ENCODE measurements around the gene EYA2.
"Not testable (repeated sequence)": the region's sequence is repeated elsewhere in the genome, so short reads cannot be mapped to it uniquely, and the experiment has no call there.

The EYA2 gene

DNA sequence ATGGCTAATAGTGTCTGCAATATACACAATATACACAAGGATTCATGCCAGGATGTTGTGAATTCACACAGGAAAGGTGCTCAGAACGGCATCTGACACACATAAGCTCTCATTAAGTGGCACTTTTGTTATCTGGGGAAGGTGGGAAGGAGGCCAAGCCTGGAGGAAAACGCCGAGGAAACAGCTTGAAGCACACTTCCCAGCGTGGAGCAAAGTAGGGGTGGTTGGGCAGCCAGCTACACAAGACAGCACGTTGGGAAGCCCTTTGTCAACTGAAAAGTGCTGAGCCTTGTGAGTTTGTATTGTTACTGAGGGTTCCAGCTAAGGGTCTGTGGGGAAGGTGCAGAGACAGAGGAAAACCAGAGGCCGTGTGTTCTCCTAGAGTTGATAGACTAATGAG is 280.9 kb downstream of the EYA2 start:
- DNase-seq (ENCODE audit: low spot score), result no peak

DNA sequence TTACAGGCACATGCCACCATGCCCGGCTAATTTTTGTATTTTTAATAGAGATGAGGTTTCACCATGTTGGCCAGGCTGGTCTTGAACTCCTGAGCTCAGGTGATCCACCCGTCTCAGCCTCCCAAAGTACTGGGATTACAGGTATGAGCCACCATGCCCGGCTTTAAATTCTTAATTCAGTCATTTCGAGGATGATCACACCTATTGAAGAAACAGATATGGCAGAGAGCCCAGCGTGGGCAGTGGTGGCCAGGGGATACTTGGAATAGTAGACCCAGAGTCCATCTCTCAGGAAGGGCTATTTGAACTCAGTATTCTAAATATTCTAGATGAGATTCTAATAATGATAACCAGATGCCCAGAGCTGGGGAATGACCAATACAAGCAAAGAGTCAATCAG is 281.6 kb downstream of the EYA2 start:
- DNase-seq (ENCODE audit: low spot score), result not testable (repeated sequence)

DNA sequence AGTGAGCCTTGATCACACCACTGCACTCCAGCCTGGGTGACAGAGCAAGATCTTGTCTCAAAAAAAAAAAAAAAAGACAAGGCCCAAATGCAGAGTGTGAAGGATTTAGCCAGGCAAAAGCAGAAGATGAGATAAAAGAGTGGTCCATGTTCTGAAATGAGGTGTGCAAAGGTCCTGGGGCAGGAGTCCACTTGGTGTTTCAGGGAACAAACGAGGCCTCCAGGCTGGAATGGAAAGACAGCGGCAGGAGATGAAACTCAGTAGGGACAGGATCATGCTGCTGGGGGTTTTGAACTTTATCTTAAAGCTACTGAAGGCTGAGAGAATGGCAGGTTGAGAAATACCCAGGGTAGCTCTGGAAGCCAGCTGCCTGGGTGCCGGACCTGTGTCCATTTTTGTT is 283.6 kb downstream of the EYA2 start:
- no peak for DNase-seq (ENCODE audit: low spot score)

DNA sequence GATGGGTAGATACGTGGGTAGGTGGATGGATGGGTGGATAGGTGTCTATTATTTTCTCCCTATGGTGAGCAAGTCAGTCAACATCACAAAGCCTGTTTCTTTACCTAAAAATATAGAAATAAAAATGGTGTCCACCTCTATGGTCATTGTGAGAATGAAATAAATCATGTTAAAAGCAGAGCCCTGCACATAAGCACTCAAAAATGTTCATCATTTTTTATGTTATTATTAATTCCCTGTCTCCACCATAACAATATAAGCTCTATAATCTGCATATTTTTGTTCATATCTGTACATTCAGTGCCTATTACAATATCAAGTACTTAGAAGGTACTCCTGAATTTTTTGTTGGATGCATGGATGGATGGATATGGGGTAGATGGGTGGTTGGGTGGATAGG is 284.2 kb downstream of the EYA2 start:
- no peak for DNase-seq (ENCODE audit: low spot score)

DNA sequence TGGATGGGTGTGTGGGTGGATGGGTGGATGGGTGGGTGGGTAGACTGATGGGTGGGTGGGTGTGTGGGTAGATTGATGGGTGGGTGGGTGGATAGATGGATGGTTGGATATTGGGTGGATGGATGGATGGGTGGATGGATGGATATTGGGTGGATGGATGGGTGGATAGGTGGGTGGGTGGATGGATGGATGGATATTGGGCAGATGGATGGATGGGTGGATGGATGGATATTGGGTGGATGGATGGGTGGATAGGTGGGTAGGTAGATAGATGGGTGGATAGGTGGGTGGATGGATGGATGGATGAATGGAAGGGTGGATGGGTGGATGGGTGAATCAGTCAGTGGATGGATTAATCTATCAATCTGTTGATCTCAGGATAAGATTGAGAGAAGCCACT is 284.6 kb downstream of the EYA2 start:
- no peak for DNase-seq (ENCODE audit: low spot score)

DNA sequence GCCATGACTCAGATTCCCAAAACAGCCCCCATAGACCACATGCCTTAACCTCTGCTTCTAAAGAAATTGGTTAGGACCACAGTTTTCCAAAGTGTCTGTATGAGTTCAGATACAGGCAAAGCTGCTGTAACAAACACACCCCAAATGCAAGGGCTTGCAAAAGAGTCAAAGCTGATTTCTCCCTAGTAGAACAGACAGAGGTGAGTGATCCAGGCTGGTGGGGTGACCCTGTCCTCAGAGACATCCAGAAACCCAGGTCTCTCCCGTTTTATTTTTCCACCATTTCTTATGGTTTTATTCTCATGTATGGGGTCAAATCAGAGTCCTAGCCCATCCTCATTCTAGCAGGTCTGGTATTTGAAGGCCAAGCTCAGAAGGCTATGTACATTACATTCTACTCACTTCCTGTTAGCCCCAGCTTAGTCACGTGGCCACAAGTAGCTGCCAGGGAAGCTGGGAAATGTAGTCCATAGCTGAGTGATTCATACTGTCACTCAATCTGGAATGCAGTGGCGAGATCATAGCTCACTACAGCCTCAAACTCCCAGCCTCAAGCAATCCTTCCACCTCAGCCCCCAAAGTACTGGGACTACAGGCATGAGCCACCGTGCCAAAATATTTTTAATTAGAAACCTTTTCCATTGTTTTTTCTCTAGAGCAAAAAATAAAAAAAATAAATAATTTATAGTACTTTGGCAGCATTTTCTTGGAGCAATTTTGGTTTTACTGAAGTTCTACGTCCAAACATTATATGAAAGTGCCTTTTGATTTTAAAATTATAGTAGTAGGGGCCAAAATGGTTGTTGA is 286.6 kb downstream of the EYA2 start:
- peak; percentile 82 for DNase-seq (ENCODE audit: low spot score)

DNA sequence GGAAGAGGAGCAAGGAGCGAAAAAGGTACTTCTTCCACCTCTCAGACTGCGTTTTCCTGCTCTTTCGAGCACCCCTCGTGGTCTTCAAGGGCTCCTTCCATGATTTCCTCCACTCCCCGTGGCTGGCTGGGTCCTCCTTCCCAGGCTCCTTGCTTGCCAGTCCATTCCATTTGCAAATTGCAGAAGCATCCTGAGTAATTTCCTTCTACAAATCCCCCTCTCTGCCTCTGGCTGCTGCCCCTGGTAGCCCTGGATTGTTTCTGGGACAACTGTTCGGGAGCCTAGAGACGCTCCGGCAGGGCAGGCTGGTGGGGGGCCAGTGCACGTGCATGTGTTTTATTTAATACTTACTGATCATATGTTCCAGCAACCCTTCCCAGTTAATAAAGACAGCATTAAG is 288.7 kb downstream of the EYA2 start:
- no peak for DNase-seq (ENCODE audit: low spot score)

DNA sequence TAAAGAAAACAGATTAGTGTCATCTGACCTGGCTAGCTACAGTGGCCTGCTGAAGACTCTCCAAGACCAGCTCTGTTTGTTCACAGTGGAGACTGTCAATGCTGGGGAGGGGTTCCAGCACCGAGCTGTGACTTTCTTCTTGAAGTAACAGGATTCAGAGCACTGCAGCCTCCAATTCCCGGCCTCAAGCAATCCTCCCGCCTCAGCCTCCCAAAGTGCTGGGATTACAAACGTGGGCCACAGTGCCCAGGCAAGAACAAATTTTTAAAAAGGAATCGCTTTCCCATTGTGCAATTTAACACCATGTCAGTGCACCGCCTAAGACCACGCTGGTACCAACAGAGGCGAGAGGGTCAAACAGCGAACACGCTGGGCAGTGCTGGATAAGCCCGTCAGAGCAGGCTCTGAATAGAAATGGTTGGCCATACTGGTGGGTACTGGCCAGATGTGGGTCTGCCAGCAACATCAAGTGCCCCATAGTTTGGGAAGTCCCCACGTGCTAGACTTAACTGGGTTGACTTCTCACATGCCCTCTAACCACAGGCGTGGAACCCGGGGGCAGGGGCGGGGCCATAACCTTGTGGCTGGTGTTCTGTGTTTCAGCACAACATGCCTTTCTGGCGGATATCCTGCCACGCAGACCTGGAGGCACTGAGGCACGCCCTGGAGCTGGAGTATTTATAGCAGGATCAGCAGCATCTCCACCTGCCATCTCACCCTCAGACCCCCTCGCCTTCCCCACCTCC is 293.0 kb downstream of the EYA2 start:
- DNase-seq (ENCODE audit: low spot score), result no peak

DNA sequence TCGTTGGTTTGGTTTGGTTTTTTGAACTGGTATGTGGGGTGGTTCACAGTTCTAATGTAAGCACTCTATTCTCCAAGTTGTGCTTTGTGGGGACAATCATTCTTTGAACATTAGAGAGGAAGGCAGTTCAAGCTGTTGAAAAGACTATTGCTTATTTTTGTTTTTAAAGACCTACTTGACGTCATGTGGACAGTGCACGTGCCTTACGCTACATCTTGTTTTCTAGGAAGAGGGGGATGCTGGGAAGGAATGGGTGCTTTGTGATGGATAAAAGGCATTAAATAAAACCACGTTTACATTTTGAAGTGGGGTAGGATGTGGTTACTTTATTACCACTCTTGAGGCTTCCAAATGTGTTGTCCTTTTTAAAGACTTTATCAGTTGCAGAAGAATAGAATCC is 293.9 kb downstream of the EYA2 start:
- DNase-seq (ENCODE audit: low spot score), result no peak

DNA sequence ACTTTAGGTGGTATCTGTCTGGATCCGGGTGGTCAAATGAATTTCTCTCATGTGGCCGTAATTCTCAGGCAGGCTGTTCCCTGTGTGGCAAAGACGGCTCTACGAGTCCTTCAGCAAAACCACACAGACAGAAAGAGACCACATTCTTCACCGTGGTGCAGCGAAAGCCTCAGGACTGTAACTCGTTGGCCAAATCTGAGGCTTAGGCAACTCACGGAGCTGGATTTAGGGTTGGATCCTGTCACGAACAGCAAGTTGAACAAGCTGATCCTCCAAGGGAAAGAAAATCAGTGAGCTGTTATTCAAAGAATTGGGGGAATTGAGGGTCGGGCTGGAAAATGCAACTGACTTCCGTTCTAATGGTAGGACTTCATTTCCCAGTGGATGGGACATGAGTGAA is 294.4 kb downstream of the EYA2 start:
- no peak for DNase-seq (ENCODE audit: low spot score)

DNA sequence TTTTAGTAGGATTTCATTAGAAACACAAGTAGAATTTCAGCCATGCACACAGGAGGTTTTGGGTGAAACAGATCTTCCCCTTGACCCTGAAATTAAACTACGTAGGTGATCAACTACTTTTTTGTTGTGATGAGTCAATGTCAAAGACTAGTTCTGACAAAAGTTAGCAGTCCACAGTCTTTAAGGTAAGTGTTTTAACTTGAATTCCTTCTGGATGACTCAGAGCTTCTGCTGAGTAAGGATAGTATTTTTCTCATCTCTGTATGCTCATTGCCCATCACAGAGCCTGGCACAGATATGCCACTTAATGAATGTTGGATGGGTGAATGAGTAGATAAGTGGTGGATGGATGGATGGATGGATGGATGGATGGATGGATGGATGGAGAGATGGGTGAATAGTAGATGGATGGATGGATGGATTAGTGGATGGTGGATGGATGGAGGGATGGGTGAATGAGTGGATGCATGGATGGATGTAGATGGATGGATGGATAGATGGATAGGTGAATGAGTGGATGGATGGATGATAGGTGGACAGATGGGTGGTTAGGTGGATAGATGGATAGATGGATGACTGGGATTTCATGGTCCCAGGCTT is 296.5 kb downstream of the EYA2 start:
- DNase-seq (ENCODE audit: low spot score), result no peak

DNA sequence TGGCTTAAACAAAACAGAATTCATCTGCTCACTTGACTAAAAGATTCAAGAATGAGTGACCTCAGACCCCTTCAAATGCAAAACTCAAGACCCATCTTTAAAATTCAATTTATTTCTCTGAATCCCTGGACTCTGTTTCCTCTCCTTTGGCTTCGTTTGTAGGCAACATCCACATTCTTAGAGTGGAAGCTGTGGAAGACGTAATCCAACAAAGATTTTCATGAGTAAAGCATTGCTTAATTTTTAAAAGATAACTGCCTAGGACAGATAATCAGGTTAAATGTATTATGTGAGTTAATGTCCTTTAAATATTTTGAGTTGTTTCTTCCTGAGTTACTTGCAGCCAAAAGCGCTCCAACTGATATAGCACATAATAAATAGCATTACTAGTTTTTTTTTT is 297.3 kb downstream of the EYA2 start:
- no peak for DNase-seq (ENCODE audit: low spot score)

DNA sequence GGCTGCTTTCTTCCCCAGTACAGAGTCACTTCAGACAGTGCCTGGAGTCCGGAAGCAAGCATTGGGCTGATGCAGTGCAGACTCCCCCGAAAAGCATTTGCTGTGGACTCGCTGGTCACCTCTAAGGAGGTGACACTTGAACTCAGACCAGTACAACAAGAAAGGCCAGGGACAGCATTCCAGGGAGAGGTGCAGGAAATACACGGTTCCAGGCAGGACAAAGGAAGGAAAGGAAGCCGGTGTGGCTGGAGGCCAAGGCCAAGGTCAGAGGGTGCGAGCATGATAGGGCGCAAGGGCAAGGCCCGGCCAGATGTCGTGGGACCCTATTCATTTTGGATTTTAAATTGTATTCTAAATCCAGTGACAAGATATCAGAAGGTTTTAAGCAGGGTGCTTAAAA is 300.9 kb downstream of the EYA2 start:
- no peak for DNase-seq (ENCODE audit: low spot score)

DNA sequence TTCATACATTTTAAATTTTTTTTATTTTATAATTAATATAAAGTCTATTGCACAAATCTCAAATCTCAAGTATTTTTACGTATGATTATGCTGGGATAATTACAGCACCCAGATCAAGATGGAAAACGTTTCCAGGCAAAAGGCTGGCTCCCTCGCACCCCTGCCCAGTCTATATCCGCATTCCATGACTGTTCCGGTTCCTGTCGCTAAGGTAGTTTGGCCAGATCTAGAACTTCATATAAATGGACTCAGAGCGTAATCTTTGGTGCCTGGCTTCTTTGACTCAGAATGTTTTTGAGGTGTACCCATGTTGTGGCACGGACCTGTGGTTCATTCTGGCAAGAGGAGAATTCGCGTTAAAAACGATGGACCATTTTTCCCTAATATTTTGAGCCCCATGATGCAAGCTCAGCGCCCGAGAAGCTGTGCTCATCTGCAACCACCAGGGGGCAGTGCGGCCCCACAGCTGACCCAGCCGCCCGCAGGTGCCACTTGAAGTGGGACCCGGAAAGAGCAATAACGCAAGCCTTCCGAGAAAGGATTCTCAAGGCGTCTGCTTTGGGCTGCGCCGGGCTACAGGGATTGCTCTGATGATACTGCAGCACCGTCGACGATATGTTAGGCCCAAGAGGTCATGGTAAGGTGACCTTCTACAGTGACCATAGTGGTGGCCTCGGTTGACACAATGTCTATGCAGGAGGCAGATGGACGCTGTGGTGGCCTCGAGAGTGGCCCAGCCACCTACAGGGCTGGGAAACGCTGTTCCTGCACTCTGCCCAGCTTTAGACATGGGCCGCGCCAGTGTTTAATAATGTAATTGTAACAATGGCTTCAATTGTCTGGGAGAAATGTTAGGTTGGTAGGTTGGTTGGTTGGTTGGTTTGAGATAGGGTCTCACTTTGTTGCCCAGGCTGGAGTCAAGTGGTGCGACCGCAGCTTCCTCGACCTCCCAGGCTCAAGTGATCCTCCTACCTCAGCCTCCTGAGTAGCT is 301.7 kb downstream of the EYA2 start:
- DNase-seq (ENCODE audit: low spot score), result peak; percentile 80

DNA sequence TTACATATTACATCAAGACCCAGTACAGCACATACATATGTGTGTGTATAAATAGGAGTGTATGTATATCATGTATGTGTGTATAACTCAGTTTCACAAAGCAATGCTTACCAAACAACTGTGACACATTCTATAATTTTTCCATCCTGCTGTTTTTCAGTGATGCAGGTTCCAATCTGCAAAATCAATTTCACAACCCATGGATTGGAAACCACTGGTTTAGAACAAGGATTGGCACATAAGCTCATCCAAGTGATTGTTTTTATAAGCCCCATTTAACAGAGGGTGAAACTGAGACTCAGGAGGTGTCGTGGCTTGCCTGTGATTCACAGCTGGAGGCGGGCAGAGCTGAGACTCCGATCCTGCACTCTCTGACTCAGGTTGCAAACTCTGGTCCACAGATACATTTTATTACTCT is 303.6 kb downstream of the EYA2 start:
- DNase-seq (ENCODE audit: low spot score), result no peak

DNA sequence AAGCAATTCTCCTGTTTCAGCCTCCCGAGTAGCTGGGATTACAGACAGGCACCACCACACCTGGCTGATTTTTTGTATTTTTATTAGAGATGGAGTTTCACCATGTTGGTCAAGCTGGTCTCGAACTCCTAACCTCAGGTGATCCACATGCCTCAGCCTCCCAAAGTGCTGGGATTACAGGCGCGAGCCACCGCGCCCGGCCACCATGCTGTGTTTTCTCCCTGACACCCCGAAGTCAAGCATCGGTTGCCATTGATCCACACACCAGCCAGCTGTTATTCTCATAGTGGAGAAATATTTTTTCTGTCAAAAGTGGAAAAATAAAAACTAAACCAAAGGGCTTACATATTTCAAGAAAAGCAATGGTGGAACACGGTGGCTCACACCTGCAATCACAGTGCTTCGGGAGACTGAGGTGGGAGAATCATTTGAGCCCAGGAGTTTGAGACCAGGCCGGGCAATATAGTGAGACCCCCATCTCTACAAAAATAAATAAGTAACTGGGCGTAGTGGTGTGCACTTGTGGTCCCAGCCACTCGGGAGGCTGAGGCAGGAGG is 304.4 kb downstream of the EYA2 start:
- DNase-seq (ENCODE audit: low spot score), result no peak

DNA sequence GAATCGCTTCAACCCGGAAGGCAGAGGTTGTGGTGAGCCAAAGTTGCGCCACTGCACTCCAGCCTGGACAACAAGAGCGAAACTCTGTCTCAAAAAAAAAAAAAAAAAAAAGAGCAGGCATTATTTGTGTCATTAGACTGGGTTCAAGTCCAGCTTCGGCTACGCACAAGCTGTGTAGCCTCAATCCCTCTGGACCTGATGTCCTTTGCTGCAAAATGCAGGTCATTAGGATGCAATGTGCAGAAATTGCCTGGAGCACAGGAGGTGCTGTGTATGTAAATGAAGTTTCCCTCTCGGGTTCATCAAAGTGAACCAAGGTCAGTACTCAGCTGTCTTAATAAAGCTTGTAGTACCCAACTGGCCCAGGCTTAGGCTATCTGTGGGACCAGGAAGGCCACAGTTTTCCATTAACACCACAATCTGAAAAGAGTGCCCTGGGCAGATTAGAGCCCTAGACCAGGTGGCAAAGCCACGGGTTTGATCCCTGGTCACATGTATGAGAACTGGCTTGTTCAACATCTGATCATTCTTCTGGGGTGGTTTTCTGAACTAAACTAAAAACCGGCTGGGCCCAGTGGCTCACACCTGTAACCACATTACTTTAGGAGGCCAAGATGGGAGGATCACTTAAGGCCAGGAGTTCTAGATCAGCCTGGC is 306.6 kb downstream of the EYA2 start:
- no peak for DNase-seq (ENCODE audit: low spot score)

DNA sequence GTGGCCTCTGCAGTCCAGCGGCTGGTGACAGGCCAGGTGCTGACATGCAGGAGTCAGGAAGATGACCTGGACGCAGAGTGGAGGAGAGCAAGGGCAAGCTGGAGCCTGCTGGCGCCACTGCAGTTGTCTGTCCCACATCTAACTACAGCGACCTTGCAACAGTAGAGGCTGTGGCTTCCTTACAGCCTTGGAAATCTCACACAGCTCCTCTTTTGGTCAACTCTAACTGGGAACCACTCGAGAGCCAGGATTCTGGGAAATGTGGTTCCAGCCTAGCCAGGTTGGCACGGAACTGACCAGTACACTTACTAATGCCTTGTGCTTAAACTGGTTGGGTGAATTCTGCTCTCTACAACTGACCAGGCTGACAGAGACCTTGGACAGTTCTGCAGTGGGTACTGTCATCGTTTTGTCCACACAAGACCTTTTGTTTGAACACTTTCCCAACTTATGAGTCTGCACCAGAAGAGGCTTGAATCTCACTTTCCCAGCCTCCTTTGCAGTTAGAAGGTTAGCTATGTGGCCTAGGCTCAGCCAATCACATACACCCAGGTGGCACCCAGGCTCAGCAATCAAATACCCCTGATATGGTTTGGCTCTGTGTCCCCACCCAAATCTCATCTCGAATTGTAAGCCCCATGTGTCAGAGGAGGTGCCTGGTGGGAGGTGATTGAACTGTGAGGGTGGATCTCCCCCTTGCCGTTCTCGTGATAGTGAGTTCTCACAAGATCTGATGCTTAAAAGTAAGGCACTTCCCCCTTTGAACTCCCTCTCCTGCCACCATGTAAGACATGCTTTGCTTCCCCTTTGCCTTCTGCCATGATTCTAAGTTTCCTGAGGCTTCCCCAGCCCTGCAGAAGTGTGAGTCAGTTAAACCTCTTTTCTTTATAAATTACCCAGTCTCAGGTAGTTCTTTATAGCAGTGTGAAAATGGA is 308.4 kb downstream of the EYA2 start:
- no peak for DNase-seq (ENCODE audit: low spot score)

DNA sequence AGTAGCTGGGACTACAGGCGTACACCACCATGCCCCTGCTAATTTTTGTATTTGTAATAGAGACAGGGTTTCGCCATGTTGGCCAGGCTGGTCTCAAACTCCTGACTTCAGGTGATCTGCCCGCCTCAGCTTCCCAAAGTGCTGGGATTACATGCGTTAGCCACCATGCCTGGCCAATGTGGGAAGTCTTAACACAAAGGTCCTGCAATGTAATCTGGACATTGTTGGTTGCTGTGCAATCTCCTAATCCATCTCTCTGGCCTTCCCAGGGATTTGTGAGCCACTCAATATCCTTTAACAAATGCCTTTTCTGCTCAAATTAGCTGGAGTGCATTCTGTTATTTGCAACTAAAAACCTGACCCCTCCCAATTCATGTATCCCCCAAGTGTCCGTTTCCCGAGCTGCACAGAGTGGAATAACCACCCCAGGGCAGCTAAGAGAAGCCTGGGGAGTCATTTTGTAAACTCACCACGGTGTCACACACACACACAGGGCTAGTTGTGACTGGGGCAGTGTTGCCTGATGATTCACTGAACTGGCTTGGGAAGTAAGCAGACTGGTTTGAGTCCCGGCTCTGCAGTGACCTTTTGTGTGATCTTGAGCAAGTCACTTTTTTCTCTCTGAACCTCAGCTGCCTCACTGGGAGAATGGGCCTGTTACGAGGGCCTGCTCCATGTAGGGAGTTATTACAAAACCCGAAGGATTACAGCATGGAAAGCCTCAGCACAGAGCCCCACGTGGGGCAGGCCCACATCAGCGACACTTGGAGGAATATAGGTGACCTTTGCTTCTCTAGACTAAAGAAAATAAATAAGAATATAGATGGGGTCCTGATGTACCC is 309.6 kb downstream of the EYA2 start:
- peak; percentile 58 for DNase-seq (ENCODE audit: low spot score)
